Measurements from ENCODE around the gene VOPP1.
"Not testable (repeated sequence)": the region's sequence is repeated elsewhere in the genome, so short reads cannot be mapped to it uniquely, and the experiment has no call there.

The VOPP1 gene

DNA sequence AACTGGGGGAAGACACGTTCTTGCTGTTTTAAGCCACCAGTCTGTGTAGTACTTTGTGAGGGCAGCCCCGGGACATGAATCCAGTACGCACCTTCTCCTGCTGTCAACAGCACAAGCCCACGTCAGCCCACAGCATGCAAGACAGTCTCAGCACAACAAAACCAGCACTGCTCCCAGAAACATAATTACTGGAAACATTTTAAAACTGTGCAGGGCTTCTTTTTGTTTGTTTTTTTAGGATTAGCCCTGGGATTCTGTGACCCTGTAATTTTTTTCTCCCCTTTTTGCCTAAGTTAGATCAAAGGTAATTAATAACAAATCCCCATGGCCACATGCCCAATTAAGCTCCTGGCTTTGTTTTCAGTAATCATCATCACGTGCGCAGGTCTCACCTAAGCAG is 87.5 kb downstream of the VOPP1 start:
- no peak for DNase-seq

- no peak for DNase-seq
These were observed 88.1 kb downstream of the VOPP1 start for GRCh38 chr7:55484241-55484640.

- no peak for DNase-seq
These were observed 89.3 kb downstream of the VOPP1 start for GRCh38 chr7:55483046-55483445.

- no peak for DNase-seq
These were observed 91.1 kb downstream of the VOPP1 start for GRCh38 chr7:55481155-55481554.

GRCh38 chr7:55478700-55479099 is 93.6 kb downstream of the VOPP1 start:
- no peak for DNase-seq

DNA sequence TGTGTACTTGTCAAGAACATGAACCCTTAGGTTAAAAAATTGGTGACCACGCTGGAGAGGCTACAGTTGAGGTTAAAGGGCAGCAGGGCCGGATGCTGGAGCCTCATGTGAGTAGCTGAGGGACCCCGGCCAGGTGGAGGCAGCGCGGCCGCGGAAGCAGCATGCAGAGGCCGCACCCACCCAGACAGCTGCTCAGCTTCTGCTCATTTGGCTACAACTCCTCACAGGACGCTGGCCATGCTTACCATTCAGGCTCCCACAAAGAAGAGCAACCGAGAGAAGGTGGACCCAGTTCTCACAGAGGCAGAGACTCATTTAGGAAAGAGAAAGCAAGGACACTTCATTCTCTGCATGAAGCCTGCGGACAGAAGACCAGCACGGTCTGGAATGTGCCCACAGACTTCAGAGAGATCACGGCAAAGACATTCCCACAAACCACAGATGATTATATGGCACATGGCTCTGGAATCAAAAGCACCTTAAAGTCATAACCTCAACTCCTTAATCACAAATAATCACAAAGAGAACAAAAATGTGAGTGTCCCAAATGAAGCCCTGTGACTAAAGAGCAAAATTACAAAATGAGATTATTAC is 94.4 kb downstream of the VOPP1 start:
- DNase-seq, result no peak

DNA sequence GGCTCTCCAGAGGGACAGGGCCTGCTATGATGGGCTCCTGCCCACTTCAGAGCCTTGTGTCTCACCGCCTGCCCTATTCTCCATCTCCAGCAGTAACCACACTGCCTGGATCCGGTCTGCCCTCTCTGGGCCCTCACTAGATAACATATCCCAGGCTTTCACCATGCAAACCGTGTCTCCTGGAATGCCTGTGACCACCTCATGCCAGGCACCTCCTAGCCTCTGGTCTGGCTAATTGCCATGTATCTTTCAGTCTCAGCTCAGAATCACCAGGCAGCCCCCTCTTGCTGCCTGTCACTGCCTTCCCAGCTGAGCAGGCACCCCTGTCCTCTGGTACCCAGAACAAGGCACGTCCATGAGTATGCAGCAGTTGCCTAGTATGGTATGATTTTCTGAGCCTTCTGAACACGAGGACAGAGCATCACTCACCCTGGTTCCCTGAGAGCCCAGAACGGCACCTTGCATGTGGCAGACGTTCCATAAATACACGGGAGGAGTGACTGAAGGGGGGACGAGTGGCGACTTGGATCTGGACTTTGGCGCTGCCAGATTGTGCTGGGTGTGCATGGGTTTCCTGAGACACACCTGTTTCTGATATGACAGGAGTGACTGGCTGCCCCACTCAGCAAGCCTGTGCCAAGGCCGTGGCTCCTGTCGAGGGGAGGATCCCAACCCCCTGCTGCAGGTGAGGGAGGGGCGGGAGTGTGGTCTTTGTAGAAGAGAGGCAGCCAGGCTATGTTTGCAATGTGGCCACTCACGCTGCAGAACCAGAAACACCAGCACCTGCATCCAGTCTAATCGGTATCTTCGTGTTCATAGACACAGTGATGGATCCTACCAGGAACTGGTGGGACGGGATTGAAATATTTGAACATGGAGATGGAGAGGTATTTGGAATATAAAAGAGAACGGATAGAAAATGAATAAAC is 95.2 kb downstream of the VOPP1 start:
- DNase-seq, result no peak

DNA sequence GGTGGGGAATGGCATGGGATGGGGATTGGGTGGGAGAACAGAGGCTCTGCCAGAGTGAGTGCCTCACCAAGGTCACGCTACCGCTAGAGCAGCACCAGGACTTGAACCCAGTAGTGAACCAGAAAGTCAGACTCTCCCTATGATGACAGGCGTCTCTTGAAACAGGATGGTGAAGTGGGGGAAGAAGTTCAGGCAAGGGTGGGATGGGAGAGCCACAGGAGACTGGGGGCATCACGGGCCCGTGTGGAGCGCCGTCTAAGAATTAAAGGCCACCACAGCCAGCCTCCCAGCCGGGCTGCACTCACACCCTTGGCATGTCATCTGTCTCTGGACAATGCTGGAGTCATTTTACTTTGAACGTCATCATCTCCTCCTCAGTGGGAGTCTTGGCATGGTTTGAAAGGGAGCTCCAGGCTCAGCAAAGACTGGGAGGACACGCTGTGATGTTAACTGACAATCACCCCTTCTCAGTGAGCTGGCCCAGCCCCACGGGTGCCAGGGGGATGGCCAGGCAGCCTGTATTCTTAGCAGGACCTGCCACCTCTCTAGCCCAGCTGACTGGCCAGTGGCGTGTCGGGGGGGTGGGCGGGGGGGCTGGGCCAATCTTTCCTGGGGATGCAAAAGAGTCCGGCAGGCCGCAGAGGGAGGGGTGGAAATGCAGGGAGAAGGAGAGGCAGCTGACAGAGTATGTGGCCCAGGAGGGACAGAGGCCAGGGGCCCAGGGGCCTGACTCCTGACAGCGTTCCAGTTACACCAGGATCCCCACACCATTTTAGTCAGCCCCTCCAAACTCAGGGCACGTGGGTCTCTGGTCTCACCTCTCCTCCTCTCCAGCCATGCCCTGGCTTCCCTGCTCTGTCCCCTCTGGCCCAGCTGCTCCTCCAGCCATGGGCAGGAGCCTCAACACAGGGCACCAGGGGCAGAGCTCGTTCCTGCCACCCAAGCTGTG is 96.2 kb downstream of the VOPP1 start:
- DNase-seq, result no peak

- DNase-seq, result no peak
These were observed 97.1 kb downstream of the VOPP1 start for GRCh38 chr7:55474944-55475854.

GRCh38 chr7:55473932-55474331 is 98.4 kb downstream of the VOPP1 start:
- DNase-seq, result no peak

- no peak for DNase-seq
These were observed 99.2 kb downstream of the VOPP1 start for GRCh38 chr7:55472928-55473725.

DNA sequence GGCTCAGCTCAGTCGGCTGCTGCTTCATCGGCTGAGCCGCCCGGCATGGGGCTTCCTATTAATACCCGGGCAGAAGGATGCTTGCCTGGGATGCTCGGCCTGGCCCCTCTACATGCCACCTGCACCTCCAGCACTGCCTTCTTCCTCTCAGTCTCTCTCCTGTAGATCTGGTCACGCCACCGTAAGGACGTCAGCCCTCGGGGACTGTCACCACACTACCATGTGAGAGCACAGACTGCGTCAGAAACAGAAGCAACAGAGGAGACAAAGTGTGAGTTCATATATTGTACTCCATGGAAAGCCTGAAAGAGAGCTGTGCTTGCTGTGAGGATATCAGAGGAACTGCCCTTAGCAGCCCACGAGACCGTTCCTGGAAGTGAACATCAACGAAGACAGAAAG is 99.9 kb downstream of the VOPP1 start:
- not testable (repeated sequence) for DNase-seq

- DNase-seq, result not testable (repeated sequence)
These were observed 100.7 kb downstream of the VOPP1 start for GRCh38 chr7:55471594-55471993.

GRCh38 chr7:55470261-55470660 is 102.0 kb downstream of the VOPP1 start:
- DNase-seq, result no peak

DNA sequence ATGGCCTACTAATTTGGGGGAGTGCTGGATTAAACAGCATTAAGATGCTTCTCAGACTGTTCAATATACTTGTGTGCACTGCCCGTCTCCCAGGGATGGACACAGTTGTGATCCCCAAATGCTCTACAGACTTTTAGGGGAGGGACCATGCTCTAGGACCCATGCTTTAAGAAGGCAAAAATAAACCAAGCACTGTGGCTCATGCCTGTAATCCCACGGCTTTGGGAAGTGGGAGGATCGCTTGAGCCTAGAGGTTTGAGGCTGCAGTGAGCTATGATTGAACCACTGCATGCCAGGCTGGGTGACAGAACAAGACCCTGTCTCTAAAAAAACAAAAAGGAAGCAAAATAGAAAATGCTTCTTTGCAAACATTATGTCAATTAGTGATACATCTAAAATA is 102.6 kb downstream of the VOPP1 start:
- DNase-seq, result no peak

- DNase-seq, result no peak
These were observed 103.0 kb downstream of the VOPP1 start for GRCh38 chr7:55469271-55469681.

DNA sequence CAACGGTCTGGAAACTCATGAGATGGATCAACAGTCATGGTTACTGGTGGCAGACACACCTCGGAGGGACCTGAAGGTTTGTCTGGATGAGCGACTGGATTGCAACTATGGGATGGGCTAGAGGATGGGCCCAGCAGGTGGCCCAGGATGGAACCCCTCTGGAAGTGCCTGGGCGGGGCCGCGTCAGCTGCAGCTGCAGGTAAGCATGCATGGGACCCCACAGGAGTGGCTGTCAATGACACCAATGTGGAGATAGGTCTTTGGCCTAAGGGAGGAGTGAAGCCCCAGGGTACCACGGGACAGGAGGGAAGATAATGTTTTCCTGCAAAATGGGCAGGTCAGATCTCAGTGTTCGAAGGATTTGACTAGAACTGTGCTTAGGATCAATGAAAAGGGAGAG is 103.8 kb downstream of the VOPP1 start:
- no peak for DNase-seq

- DNase-seq, result no peak
These were observed 105.2 kb downstream of the VOPP1 start for GRCh38 chr7:55467047-55467593.

GRCh38 chr7:55465691-55466090 is 106.6 kb downstream of the VOPP1 start:
- DNase-seq, result no peak

DNA sequence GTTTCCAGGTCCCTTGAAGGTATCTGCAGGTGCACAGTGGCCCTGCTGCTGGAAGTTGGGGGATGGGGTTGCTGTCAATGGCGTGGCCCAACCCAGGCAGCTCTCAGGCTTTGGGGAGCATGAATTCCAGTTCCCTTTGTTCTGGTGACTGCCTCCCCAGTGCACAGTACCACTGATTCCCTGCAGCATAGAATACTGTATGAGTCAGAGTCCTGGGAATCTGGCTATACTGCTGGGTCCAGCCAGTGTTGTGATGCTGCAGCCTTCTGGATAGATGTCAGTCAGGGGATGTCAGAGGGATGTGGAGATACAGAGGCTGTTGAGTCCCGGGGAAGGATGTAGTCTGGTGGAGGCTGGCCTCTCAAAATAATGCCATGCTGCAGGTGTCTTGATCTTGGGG is 107.9 kb downstream of the VOPP1 start:
- DNase-seq, result no peak

DNA sequence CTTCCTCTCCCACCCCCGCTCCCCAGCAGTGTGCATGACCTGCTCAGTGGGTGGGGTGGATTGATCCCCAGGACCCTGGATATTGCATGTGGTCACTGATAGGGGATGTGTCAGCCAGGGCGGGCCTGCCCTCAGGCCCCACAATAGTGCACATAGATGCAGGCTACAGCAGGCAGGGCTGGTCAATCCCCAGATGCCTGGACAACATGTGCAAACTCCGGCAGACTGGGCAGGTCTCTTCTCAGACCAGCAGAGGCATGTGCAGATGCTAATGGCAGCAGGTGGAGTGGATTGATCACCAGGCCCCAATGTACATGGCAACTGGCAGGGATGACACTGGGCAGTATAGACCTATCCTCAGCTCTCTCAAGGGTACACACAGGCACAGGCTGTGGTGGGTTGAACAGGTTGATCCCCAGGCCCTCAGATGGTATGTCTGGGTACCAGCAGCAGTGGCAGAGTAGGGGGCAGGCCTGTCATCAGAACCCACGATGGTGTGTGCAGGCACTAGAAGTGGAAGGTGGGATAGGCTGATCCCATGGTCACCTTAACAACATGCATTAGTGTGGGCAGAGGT is 108.5 kb downstream of the VOPP1 start:
- DNase-seq, result no peak
